CD4-positive, alpha-beta T cell treated with Interferon alpha-2 for 1 hour (primary cell): ENCODE data around the gene MCEE.
"Not testable (repeated sequence)": the region's sequence is repeated elsewhere in the genome, so short reads cannot be mapped to it uniquely, and the experiment has no call there.

ENCODE experiments used
- DNase-seq, 2 donors: peaks; one replicate each; pipeline ENCODE4 v3.0.0-alpha.2; 2020 to 2022

MCEE gene

DNA sequence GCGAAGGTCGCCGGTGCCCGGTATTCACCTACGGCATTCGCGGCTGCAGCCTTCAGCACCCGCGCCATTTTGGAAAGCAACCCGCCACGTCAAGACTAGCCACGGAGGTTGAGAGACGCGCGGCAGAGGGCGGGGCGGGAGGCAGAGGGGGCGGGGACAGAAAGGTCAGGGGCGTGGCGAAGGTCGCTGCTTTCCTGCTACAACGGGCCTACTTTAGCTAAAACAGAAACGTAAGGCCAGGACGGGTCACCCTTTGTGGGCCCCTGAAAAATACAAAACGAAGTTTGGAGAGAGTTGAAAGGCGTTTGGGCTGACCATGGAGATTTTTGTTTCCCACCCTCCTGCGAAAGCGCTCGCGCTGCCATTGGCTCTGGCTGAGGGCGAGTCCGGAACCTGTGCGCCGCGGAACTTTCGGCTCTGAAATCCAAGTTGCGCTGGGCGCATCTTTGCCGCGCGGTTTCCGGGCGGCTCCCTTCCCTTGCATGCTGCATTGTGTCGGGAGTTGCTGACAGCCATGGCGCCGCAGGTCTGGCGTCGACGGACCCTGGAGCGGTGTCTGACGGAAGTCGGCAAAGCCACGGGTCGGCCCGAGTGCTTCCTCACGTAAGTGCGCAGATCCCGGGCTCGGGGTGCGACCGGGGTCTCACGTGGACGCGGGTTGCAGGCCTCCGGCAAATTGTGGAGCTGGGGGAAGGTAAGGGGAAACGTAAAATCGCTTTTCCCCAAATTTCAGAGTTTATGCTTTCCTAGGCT is at the start of gene MCEE, which contains the start of gene MPHOSPH10:
Gene MCEE (minus strand): TSS at position 78 of the 753 bp plus-strand sequence. CDS start 10 bp downstream, at position 68.
Gene MPHOSPH10 (plus strand): TSS at position 483 of the 753 bp plus-strand sequence. CDS start 32 bp downstream, at position 515.
- peak; percentile 87 to 90 for DNase-seq

- DNase-seq: not testable (repeated sequence)
These were observed 48.8 kb upstream of the MCEE start for GRCh38 chr2:71178836-71179235.

DNA sequence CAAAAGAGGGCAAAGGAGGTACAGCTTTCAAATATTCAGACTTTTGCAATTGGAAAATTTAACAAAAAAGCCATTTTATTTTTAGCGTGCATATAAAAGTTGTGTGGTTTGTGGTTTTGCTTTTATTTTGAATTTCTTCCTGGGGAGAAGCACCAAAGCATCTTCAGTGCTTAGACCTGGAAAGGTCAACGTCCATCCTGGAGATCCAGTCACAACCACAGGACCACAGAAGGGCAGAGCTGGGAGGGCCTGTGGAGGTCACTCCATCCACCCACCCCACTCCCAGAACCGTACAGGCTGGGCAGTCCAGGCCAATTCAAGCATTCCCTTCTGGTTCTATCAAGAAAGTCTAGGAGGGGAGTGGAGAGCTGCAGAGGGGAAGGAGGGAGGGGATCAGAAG is 44.2 kb upstream of the MCEE start:
- DNase-seq: no peak

- no peak for DNase-seq
These were observed 43.1 kb upstream of the MCEE start for GRCh38 chr2:71173096-71173495.

DNA sequence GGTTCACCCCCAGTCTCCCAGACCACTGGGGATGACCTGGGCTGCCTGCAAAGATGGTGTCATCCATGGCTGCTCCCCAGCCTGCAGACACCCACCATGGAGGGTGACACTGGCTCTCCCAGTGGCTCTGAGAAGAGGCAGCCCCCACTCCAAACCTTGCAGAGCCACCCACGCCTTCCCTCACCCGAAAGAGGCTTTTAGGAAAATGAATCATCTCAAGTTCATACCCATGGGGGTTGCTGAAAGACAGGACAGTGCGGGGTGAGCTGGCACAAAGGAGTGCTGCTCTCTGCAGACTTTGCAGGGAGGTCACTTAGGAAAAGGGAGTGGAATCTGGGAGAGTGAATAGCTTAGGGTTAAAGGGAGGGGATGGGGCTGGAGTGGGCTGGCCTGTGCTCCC is 36.8 kb upstream of the MCEE start:
- no peak for DNase-seq

DNA sequence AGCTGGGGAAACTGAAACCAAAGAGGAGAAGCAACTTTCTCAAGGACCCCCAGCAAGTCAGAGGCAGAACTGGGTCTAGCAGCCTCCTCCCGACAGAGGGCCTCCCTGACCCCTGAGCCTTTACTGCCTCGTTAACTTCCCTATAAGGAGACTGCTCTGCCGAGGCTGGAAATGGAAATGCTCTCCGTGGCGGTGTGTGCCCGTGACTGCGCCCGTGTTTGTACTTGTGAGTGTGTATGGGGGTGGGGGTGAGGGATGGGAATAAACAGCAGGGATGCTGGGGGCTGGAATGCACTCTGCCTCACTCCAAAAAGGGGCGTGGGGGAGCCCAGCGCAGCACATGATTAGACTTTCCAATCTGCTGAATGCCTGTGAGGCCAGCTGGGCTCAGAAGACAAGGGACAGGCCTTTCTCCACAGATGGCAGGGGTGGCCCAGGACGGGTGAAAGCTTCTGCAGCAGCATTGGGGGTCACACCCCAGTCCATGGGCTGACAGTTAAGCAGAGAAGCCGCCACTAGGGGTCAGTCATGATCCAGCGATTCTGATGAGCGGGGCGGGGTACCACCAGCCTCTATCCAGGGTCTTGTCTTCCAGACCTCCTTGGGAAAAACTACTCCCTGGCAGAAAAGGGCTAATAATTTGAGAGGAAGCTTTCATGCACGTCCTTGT is 27.2 kb upstream of the MCEE start:
- DNase-seq: peak; percentile 42 to 52

- no peak for DNase-seq
These were observed 26.5 kb upstream of the MCEE start for GRCh38 chr2:71156573-71156972.

DNA sequence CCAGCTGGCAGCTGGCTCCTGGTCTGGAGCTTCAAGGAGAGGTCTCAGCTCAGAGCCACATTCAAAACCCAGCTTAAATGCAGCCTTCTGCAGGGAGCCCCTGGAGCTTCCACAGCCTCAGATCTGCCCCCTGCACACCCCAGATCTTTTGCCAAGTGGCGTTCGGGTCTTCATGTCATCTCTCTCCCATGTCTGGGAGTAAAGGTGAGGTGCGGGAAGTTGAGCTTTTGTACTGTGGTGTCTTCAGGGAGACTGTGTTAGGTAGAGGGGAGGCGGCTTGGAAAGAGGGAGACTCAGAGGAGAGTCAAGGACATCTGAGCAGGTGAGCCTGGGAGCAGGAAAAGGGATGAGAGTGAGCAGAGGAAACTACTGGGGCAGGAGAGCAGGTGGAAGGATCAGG is 25.8 kb upstream of the MCEE start:
- no peak for DNase-seq

- DNase-seq: peak in 1 of 2 donors; percentile 17
These were observed 24.8 kb upstream of the MCEE start for GRCh38 chr2:71154798-71155197.

DNA sequence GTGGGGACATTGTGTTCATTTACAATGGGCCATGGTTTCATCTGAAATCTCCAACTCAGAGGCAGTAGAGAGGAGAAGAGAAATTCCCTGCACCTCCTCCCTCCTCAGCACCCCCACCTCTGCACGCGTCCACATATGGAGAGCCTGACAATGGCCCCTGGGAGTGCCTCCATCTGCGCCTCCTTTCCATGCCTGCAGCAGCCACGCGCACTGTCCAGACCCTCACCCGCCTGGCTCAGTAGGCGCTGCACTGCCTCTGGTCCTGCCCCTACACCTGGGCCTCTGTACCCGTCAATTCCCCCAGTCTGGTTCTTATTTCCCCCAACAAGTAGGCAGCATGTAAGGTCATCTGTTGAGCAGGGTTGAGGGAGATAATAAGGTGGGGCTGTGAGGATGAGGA is 24.2 kb upstream of the MCEE start:
- DNase-seq: no peak

GRCh38 chr2:71153585-71154224 is 23.7 kb upstream of the MCEE start:
- DNase-seq: no peak

DNA sequence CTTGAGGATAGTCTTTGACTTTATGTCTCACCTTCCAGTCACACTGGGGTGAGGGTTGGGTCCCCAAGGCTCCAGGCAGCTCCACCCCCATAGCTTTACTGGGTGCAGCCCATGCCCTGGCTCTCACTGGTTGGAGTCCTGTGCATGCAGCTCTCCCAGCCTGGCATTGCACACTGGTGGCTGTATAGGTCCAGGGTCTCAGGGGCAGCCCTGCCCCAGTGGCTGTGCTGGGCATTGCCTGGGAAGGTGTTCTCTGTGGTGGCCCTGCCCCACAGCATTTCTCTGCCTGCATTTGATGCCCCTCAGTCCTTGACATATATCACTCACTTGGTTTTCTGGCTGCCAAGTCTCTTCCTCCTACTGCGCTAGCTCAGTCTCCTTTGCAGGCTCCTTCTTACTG is 21.6 kb upstream of the MCEE start:
- no peak for DNase-seq

DNA sequence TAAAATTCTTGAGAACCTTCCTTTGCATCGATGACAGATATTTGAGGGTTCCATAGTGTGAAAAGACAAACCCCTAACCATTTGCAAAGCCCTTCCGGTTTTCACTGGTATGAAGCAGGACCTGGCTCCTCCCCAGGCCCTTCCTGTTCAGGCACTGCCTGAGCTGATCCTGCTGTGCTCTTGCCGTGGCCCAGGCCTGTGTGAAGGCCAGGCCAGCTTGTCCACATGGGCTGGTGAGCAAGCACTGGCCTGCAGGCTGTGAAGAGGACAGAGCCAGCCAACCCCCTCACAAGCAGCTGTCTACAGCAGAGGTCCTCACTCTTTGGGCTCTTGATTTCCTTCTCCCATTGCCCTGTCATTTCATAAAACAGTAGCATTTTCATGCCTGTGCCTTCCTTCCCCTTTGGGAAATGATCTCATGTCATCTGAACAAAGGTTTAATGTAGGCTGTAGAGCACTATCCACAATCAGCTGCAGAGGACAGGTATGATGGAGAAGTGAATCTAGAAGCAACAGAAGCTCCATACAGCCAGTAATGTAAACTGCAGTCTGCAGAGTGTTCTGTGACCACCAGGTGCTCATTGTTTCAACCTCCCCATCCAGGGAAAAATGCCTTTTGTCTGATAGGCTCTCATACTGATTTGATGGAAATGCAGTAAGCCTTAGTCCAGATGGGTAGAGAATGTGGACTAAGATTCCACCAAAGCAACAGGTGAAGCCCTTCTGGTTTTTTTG is 20.2 kb upstream of the MCEE start:
- no peak for DNase-seq

- DNase-seq: no peak
These were observed 18.6 kb upstream of the MCEE start for GRCh38 chr2:71148506-71149063.

- no peak for DNase-seq
These were observed 13.8 kb upstream of the MCEE start for GRCh38 chr2:71143782-71144181.

GRCh38 chr2:71136174-71136573 is 6.1 kb upstream of the MCEE start:
- no peak for DNase-seq

GRCh38 chr2:71133603-71134002 is 3.6 kb upstream of the MCEE start:
- no peak for DNase-seq

- not testable (repeated sequence) for DNase-seq
These were observed 1.5 kb upstream of the MCEE start for GRCh38 chr2:71131387-71132166.

GRCh38 chr2:71130905-71131244 is 846 bp upstream of the MCEE start:
- no peak for DNase-seq

GRCh38 chr2:71129902-71130151 is 202 bp downstream of the MCEE start:
- DNase-seq: no peak

GRCh38 chr2:71129114-71129901 is 721 bp downstream of the MCEE start:
- DNase-seq: no peak

GRCh38 chr2:71126957-71127356 is 3.1 kb downstream of the MCEE start:
- DNase-seq: no peak
